Measurements from ENCODE around the gene SARDH.

GRCh38 chr9:133727277-133727875, 10.8 kb downstream of the SARDH start:
- TF ChIP-seq, protein P1, sequence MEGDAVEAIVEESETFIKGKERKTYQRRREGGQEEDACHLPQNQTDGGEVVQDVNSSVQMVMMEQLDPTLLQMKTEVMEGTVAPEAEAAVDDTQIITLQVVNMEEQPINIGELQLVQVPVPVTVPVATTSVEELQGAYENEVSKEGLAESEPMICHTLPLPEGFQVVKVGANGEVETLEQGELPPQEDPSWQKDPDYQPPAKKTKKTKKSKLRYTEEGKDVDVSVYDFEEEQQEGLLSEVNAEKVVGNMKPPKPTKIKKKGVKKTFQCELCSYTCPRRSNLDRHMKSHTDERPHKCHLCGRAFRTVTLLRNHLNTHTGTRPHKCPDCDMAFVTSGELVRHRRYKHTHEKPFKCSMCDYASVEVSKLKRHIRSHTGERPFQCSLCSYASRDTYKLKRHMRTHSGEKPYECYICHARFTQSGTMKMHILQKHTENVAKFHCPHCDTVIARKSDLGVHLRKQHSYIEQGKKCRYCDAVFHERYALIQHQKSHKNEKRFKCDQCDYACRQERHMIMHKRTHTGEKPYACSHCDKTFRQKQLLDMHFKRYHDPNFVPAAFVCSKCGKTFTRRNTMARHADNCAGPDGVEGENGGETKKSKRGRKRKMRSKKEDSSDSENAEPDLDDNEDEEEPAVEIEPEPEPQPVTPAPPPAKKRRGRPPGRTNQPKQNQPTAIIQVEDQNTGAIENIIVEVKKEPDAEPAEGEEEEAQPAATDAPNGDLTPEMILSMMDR (conservative IDR thresholded peaks at IDR 0.05; ENCODE audit: low read length) = peak; percentile 66
- TF ChIP-seq EZH2phosphoT487 (IDR thresholded peaks at IDR 0.05; ENCODE audit: borderline replicate concordance) = no peak
